ENCODE measurements around the gene CCDC142. TPM values are rescaled to one million over a fixed set of nuclear protein-coding genes. Genes with fewer than 3 reads are reported as not detected.
"Not testable (repeated sequence)": the region's sequence is repeated elsewhere in the genome, so short reads cannot be mapped to it uniquely, and the experiment has no call there.

CCDC142 gene
- total RNA-seq, 8 experiments from 2014 or later, result 8.0 to 32.3 (median 12.8) TPM

GRCh38 chr2:74462054-74462785 lies 20.6 kb downstream of the CCDC142 start:
- H3K4me3 ChIP-seq, result no peak overlapping the region
- peaks cover 11 to 16% of the 10 kb centered on the region in 2 donors for H3K4me1 ChIP-seq (replicated peaks in 1 of 2)
- WGBS, 10 experiments, result 60 to 100% (median 84%) methylated on average over 1 to 11 of the region's 20 CpGs; no CpG with 5 or more reads in 2 of the 10 experiments
- no peak overlapping the region for H3K27ac ChIP-seq
- ATAC-seq (replicated peaks in 6 of 8), result no peak
- in situ Hi-C loops (cut with MboI; ENCODE audit: low pct_unique_long_range_greater_than_20kb in 2 of 9, low sequenced_read_pairs in 9 of 9, unreplicated experiment in 9 of 9), result no loop called here

GRCh38 chr2:74461187-74462053 lies 21.4 kb downstream of the CCDC142 start:
- in situ Hi-C loops (cut with MboI; ENCODE audit: low pct_unique_long_range_greater_than_20kb in 2 of 9, low sequenced_read_pairs in 9 of 9, unreplicated experiment in 9 of 9), result no loop called here
- no peak for ATAC-seq (replicated peaks in 6 of 8)
- WGBS, 10 experiments, result 76 to 98% (median 88%) methylated on average over 1 to 20 of the region's 27 CpGs; no CpG with 5 or more reads in 4 of the 10 experiments
- no peak overlapping the region for H3K4me3 ChIP-seq
- no peak overlapping the region for H3K27ac ChIP-seq
- peaks cover 16 to 20% of the 10 kb centered on the region in 2 donors for H3K4me1 ChIP-seq (replicated peaks in 1 of 2)

DNA sequence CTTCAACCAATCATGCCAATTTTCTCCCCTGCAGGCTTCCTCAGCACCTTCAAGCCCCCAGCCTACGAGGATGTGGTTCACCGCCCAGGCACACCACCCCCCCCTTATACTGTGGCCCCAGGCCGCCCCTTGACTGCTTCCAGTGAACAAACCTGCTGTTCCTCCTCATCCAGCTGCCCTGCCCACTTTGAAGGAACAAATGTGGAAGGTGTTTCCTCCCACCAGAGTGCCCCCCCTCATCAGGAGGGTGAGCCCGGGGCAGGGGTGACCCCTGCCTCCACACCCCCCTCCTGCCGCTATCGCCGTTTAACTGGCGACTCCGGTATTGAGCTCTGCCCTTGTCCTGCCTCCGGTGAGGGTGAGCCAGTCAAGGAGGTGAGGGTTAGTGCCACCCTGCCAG lies 22.6 kb downstream of the CCDC142 start:
- H3K4me1 ChIP-seq (replicated peaks in 1 of 2), result peaks cover 23% of the 10 kb centered on the region in 2 donors
- H3K4me3 ChIP-seq; H3K27ac ChIP-seq; ATAC-seq (replicated peaks in 6 of 8); in situ Hi-C loops (cut with MboI; ENCODE audit: low pct_unique_long_range_greater_than_20kb in 2 of 9, low sequenced_read_pairs in 9 of 9, unreplicated experiment in 9 of 9): not testable (repeated sequence)
- no CpG with 5 or more reads among the region's 10 CpGs for whole genome bisulfite sequencing, 10 experiments

DNA sequence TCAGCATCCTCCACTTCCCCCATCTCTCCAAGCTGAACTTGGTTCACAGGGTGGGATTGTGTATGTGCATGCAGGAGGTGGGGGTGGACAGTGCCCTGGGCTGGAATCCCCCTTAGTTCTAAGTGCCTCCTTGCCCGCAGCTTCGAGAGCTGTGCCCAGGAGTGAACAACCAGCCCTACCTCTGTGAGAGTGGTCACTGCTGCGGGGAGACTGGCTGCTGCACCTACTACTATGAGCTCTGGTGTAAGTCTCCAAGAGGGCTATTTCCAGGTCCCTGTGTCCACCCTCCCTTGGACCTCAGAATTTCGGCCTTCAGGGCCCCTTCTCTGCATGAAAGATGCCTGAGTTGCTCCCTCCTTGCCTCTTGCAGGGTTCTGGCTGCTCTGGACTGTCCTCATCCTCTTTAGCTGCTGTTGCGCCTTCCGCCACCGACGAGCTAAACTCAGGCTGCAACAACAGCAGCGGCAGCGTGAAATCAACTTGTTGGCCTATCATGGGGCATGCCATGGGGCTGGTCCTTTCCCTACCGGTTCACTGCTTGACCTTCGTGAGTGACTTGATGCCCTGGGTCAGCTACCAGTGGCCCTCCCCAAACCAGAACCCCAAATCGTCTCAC lies 23.2 kb downstream of the CCDC142 start:
- in situ Hi-C loops (cut with MboI; ENCODE audit: low pct_unique_long_range_greater_than_20kb in 2 of 9, low sequenced_read_pairs in 9 of 9, unreplicated experiment in 9 of 9); H3K27ac ChIP-seq; ATAC-seq (replicated peaks in 6 of 8): not testable (repeated sequence)
- Histone ChIP-seq H3K4me3 (peak overlapping the region in 3 of 5 donors; percentile 62 to 68 (median 64)), H3K4me1 (replicated peaks in 1 of 2) (peaks cover 23% of the 10 kb centered on the region in 2 donors)
- WGBS, 10 experiments, result 41 to 100% (median 76%) methylated on average over 3 to 8 of the region's 13 CpGs; no CpG with 5 or more reads in 4 of the 10 experiments

DNA sequence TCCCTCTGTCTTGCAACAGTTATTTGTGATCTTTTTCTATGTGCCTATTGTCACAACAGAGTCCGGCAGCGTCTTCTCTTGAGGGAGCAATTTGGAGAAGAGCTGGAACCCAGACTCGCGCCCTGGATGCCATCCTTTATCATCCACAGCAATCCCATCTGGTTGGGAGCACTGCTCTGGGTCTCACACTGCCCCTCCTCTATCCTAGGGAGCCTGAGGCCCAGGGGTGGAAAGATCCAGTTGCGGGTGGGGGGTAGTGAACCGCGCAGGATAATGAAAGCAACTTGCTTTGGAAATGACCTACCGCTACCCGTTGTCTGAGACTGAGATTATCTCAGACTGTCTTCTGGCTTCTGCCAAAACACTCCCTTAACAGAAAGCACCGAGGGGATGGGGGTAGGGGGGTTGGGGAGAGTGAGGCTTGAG lies 23.8 kb downstream of the CCDC142 start:
- peak overlapping the region; percentile 84 to 91 for H3K27ac ChIP-seq
- H3K4me1 ChIP-seq (replicated peaks in 1 of 2), result peaks cover 18 to 20% of the 10 kb centered on the region in 2 donors
- in situ Hi-C loops (cut with MboI; ENCODE audit: low pct_unique_long_range_greater_than_20kb in 2 of 9, low sequenced_read_pairs in 9 of 9, unreplicated experiment in 9 of 9), result no loop called here
- H3K4me3 ChIP-seq, result peak overlapping the region; percentile 55 to 81 (median 64)
- ATAC-seq (replicated peaks in 6 of 8), result no peak
- WGBS, 10 experiments, result 0 to 20% (median 1%) methylated on average over 1 to 9 of the region's 10 CpGs; no CpG with 5 or more reads in 6 of the 10 experiments

DNA sequence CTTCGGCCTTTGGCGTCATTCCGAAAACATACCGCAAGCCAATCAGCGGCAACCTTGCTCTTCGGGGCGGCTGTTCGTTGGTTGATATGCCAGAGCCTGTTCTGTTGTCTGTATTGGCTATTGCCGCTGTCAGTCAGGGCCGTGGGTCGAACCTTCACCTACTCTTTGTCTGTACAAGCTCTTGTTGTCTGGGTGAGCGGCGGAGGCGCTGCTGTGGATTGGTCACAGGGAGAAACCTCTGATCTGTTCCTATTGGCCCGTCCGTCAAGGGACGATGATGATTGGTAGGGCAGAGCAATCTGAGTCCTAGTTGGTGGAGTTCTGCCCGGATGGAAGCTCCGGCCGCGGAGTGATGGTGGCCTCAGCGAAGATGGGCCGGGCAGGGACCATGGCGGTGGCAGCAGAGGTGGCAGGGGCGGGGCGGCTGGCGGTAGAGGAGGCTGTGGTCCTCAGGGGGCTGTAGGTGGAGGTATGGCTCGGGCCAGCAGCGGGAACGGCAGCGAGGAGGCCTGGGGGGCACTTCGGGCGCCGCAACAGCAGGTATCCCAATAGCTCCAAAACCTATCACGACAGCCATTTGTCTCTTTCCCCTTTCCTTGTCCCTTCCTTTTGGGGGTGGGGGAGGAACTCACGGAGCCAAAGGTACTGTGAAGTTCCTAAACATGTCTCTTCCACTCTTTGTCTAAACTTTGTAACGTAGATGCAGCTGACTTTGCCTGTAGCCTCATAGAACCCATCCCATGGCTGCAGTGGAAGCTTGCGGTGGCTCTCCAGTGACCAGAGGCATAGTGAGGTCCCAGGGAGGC lies 24.5 kb downstream of the CCDC142 start, which contains the start of gene WBP1:
WBP1 (plus strand) TSS at position 307 of the 806 bp plus-strand sequence; CDS start at position 472, 165 bp downstream.
- Histone ChIP-seq H3K4me1 (replicated peaks in 1 of 2) (peaks cover 14 to 16% of the 10 kb centered on the region in 2 donors), H3K4me3 (peak within 1 kb of the TSS; percentile 55 to 81 (median 64)), H3K27ac (peak within 1 kb of the TSS; percentile 87 to 91)
- 0 to 7% (median 0%) methylated on average over 1 to 11 of the region's 38 CpGs; no CpG with 5 or more reads in 4 of the 10 experiments for WGBS, 10 experiments
- in situ Hi-C loops (cut with MboI; ENCODE audit: low pct_unique_long_range_greater_than_20kb in 2 of 9, low sequenced_read_pairs in 9 of 9, unreplicated experiment in 9 of 9), result no loop called here
- ATAC-seq (replicated peaks in 6 of 8), result peak; percentile 76 to 89 (median 87)

DNA sequence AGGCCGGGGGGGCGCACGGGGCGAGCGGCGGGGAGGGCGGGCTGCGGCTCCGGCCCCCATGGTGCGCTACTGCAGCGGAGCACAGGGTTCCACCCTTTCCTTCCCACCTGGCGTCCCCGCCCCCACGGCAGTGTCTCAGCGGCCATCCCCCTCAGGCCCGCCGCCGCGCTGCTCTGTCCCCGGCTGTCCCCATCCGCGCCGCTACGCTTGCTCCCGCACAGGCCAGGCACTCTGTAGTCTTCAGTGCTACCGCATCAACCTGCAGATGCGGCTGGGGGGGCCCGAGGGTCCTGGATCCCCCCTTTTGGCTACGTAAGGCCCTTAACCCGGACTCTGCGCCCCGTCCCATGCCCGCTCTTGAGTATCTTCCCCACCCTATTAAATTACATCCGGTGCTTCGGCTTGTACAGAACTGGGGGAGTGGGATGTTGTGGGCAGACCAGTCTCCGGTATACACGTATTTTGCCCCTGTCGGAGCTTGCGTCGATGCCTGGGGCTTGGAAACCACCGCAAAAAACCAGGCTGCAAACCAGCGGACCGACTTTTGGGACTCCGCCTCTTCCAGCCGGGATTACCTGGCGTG lies 25.2 kb downstream of the CCDC142 start:
- Histone ChIP-seq H3K27ac (peak overlapping the region; percentile 80 to 87), H3K4me1 (replicated peaks in 1 of 2) (peaks cover 14 to 16% of the 10 kb centered on the region in 2 donors), H3K4me3 (peak overlapping the region; percentile 45 to 81 (median 62))
- ATAC-seq (replicated peaks in 6 of 8), result peak; percentile 5 to 52 (median 40)
- 0 to 3% (median 0%) methylated on average over 2 to 6 of the region's 46 CpGs; no CpG with 5 or more reads in 6 of the 10 experiments for WGBS, 10 experiments
- in situ Hi-C loops (cut with MboI; ENCODE audit: low pct_unique_long_range_greater_than_20kb in 2 of 9, low sequenced_read_pairs in 9 of 9, unreplicated experiment in 9 of 9), result no loop called here

GRCh38 chr2:74457129-74457548 lies 25.7 kb downstream of the CCDC142 start:
- H3K4me1 ChIP-seq (replicated peaks in 1 of 2), result peaks cover 14 to 16% of the 10 kb centered on the region in 2 donors
- in situ Hi-C loops (cut with MboI; ENCODE audit: low pct_unique_long_range_greater_than_20kb in 2 of 9, low sequenced_read_pairs in 9 of 9, unreplicated experiment in 9 of 9), result no loop called here
- 0 to 7% (median 2%) methylated on average over 1 to 7 of the region's 27 CpGs; no CpG with 5 or more reads in 4 of the 10 experiments for WGBS, 10 experiments
- peak overlapping the region; percentile 45 to 81 (median 62) for H3K4me3 ChIP-seq
- peak overlapping the region; percentile 80 to 87 for H3K27ac ChIP-seq
- ATAC-seq (replicated peaks in 6 of 8), result no peak

DNA sequence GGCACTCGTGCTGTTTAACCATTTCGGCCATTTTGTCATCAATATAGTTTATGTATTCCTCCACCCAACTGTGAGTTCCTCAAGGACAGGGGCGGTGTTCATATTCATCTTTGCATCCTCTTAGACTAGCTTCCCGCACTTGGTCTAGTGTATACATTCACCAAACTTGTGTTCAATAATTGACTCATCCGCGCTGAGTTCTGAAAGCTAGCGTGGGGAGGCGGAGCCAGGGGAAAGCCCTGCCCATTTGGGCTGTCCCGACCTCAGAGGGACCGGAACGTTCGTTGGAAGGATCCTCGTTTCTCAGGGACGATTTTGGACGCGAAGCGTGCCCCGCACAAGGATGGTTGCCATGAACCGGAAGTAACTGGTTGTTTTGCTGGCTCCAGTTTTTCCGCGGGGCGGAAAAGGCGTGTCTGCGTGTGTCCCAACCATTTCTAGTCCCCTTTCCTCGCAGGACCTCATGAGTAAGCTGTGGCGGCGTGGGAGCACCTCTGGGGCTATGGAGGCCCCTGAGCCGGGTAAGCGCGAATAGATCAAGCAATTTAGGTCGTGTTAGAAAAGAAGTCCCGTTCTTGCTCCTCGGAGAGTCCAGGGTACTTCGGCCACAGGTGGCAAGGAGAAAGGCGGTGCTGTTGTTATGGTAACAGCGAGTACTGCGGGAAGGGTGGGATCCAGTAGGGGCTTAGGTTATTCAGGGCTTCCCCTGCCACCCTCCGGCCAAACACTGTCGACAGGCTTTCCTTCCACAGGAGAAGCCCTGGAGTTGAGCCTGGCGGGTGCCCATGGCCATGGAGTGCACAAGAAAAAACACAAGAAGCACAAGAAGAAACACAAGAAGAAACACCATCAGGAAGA lies 27.9 kb downstream of the CCDC142 start, which contains the start of gene INO80B:
INO80B (plus strand) TSS at position 434 of the 858 bp plus-strand sequence; CDS start at position 464, 30 bp downstream.
- H3K27ac ChIP-seq, result peak within 1 kb of the TSS in 1 of 2 donors; percentile 2
- in situ Hi-C loops (cut with MboI; ENCODE audit: low pct_unique_long_range_greater_than_20kb in 2 of 9, low sequenced_read_pairs in 9 of 9, unreplicated experiment in 9 of 9), result no loop called here
- H3K4me1 ChIP-seq (replicated peaks in 1 of 2), result peaks cover 14 to 16% of the 10 kb centered on the region in 2 donors
- H3K4me3 ChIP-seq, result peak within 1 kb of the TSS; percentile 48 to 79 (median 53)
- WGBS, 10 experiments, result 1 to 20% (median 5%) methylated on average over 1 to 26 of the region's 40 CpGs
- peak; percentile 42 to 51 (median 46) for ATAC-seq (replicated peaks in 6 of 8)

GRCh38 chr2:74450570-74451190 lies 32.1 kb downstream of the CCDC142 start:
- in situ Hi-C loops (cut with MboI; ENCODE audit: low pct_unique_long_range_greater_than_20kb in 2 of 9, low sequenced_read_pairs in 9 of 9, unreplicated experiment in 9 of 9), result no loop called here
- Histone ChIP-seq H3K27ac (no peak overlapping the region), H3K4me1 (replicated peaks in 1 of 2) (peaks cover 2 to 4% of the 10 kb centered on the region in 2 donors), H3K4me3 (no peak overlapping the region)
- no peak for ATAC-seq (replicated peaks in 6 of 8)
- WGBS, 10 experiments, result 25 to 73% (median 55%) methylated on average over 1 to 3 of the region's 3 CpGs; no CpG with 5 or more reads in 4 of the 10 experiments
